ENCODE results near the gene LRRN1. TPM values are rescaled to one million over a fixed set of nuclear protein-coding genes. Genes with fewer than 3 reads are reported as not detected.

LRRN1 gene
- total RNA-seq, 1 experiment from 2014 or later: 0.13 TPM

GRCh38 chr3:3817865-3818264 lies 18.6 kb downstream of the LRRN1 start:
- POLR2A ChIA-PET: no interaction called here
- in situ Hi-C loops (cut with HindIII; ENCODE audit: low pct_unique_long_range_greater_than_20kb, low sequenced_read_pairs) (no loop called here), intact Hi-C loops (cut with micrococcal nuclease; ENCODE audit: unreplicated experiment) (no loop called here)
- no peaks in the 10 kb centered on the region for H3K36me3 ChIP-seq (ENCODE audit: control insufficient read depth, insufficient read depth, low read length)
- no peak overlapping the region for H3K27ac ChIP-seq (ENCODE audit: low read length)
- CTCF ChIA-PET: no interaction called here
- H3K4me3 ChIP-seq (ENCODE audit: low read depth in 2 of 2, low read length in 2 of 2): no peak overlapping the region
- TF ChIP-seq TCF7L2 (IDR thresholded peaks at IDR 0.05; ENCODE audit: low read depth, low read length) (no peak), SIN3A (IDR thresholded peaks at IDR 0.05; ENCODE audit: borderline replicate concordance, insufficient read depth, low read depth, low read length) (no peak), REST (IDR thresholded peaks at IDR 0.05; ENCODE audit: insufficient read depth in 1 of 2, low read depth in 2 of 2, low read length in 1 of 2) (no peak), POLR2AphosphoS5 (IDR thresholded peaks at IDR 0.05; ENCODE audit: low read depth, low read length) (no peak)
- TF ChIP-seq, protein P1, sequence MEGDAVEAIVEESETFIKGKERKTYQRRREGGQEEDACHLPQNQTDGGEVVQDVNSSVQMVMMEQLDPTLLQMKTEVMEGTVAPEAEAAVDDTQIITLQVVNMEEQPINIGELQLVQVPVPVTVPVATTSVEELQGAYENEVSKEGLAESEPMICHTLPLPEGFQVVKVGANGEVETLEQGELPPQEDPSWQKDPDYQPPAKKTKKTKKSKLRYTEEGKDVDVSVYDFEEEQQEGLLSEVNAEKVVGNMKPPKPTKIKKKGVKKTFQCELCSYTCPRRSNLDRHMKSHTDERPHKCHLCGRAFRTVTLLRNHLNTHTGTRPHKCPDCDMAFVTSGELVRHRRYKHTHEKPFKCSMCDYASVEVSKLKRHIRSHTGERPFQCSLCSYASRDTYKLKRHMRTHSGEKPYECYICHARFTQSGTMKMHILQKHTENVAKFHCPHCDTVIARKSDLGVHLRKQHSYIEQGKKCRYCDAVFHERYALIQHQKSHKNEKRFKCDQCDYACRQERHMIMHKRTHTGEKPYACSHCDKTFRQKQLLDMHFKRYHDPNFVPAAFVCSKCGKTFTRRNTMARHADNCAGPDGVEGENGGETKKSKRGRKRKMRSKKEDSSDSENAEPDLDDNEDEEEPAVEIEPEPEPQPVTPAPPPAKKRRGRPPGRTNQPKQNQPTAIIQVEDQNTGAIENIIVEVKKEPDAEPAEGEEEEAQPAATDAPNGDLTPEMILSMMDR (IDR thresholded peaks at IDR 0.05): no peak
- H3K4me1 ChIP-seq (ENCODE audit: control insufficient read depth, insufficient read depth, low read length): no peaks in the 10 kb centered on the region
- H3K27me3 ChIP-seq (ENCODE audit: control insufficient read depth, insufficient read depth, low read length): no peaks in the 10 kb centered on the region
- no peak for ATAC-seq
- no peak for DNase-seq (ENCODE audit: low read depth, low spot score)
- no TSS peak for BruUV-seq (replicated peaks)
- H3K9me3 ChIP-seq (ENCODE audit: control insufficient read depth, insufficient read depth, low read depth, low read length): no peaks in the 10 kb centered on the region

GRCh38 chr3:3821777-3822176 lies 22.5 kb downstream of the LRRN1 start:
- Histone ChIP-seq H3K4me3 (ENCODE audit: low read depth in 2 of 2, low read length in 2 of 2) (no peak overlapping the region), H3K36me3 (ENCODE audit: control insufficient read depth, insufficient read depth, low read length) (no peaks in the 10 kb centered on the region), H3K27ac (ENCODE audit: low read length) (no peak overlapping the region), H3K27me3 (ENCODE audit: control insufficient read depth, insufficient read depth, low read length) (no peaks in the 10 kb centered on the region), H3K4me1 (ENCODE audit: control insufficient read depth, insufficient read depth, low read length) (no peaks in the 10 kb centered on the region), H3K9me3 (ENCODE audit: control insufficient read depth, insufficient read depth, low read depth, low read length) (no peaks in the 10 kb centered on the region)
- CTCF ChIA-PET: no interaction called here
- DNase-seq (ENCODE audit: low read depth, low spot score): no peak
- TF ChIP-seq SIN3A (IDR thresholded peaks at IDR 0.05; ENCODE audit: borderline replicate concordance, insufficient read depth, low read depth, low read length) (no peak), POLR2AphosphoS5 (IDR thresholded peaks at IDR 0.05; ENCODE audit: low read depth, low read length) (no peak), TCF7L2 (IDR thresholded peaks at IDR 0.05; ENCODE audit: low read depth, low read length) (no peak), REST (IDR thresholded peaks at IDR 0.05; ENCODE audit: insufficient read depth in 1 of 2, low read depth in 2 of 2, low read length in 1 of 2) (no peak)
- TF ChIP-seq, protein P1 (IDR thresholded peaks at IDR 0.05): no peak
- BruUV-seq (replicated peaks): no TSS peak
- in situ Hi-C loops (cut with HindIII; ENCODE audit: low pct_unique_long_range_greater_than_20kb, low sequenced_read_pairs): no loop called here
- POLR2A ChIA-PET: no interaction called here
- ATAC-seq: no peak
- intact Hi-C loops (cut with micrococcal nuclease; ENCODE audit: unreplicated experiment): no loop called here

All from Panc1 (cell line).